K562 (cell line): ENCODE results near the gene SORBS2. TPM values are rescaled to one million over a fixed set of nuclear protein-coding genes. Genes with fewer than 3 reads are reported as not detected.

ENCODE experiments used
- BRF2 ChIP-seq: IDR thresholded peaks from 3 replicates; pipeline ENCODE4 v1.6.1; 2011; ENCODE audit warnings: borderline replicate concordance, mild to moderate bottlenecking; ENCODE audit not compliant: insufficient read length, insufficient read depth
- GTF2B ChIP-seq: IDR thresholded peaks from 2 replicates; pipeline ENCODE4 v1.6.1; 2011; ENCODE audit not compliant: insufficient read length; ENCODE audit errors: extremely low read depth
- HIVEP1 ChIP-seq: fragments of 250-450 bp; sonication (Bioruptor Pico); IDR thresholded peaks from 2 replicates; pipeline ENCODE4 v1.4.0; 2020; ENCODE audit warnings: mild to moderate bottlenecking
- ZBTB2 ChIP-seq: fragments of 450-650 bp; IDR thresholded peaks from 2 replicates; pipeline ENCODE4 v1.6.1; 2016; ENCODE audit warnings: antibody characterized with exemption
- ZKSCAN8 ChIP-seq: fragments of 200-800 bp; sonication (Bioruptor generic); IDR thresholded peaks from 2 replicates; pipeline ENCODE4 v1.6.1; 2016; ENCODE audit warnings: missing genetic modification characterization, missing compliant biosample characterization
- ZNF318 ChIP-seq, 2 experiments: fragments of 450-650 bp; IDR thresholded peaks; 2 replicates each; pipeline ENCODE4 v1.6.1; 2016; ENCODE audit warnings: mild to moderate bottlenecking in 2 of 2, borderline replicate concordance in 1 of 2, low read depth in 1 of 2, moderate library complexity in 1 of 2
- ZNF347 ChIP-seq: fragments of 450-650 bp; formaldehyde crosslinking; IDR thresholded peaks from 2 replicates; pipeline ENCODE4 v1.4.0; 2020; ENCODE audit warnings: low read depth, mild to moderate bottlenecking, moderate library complexity
- polyA plus RNA-seq, 8 experiments: library from polyadenylated mRNA; depleted of rRNA in 4 of 8; stranded (reverse) in 5 of 8; unstranded in 3 of 8; fragments of >200 nt; fragmentation: Nextera tagmentation in 2 of 8; fragmentation: Illumina TruSeq in 1 of 8; extraction: Ambion mirVana in 2 of 8; extraction: Trizol in 1 of 8; gene quantifications; 2 replicates each; pipeline versions ENCODE4 v1.2.1 to v1.2.3, GENCODE V29; 2011 to 2014; ENCODE audit warnings: inconsistent platforms in 1 of 8, missing spikeins in 1 of 8
- total RNA-seq, 7 experiments: library from RNA; depleted of rRNA in 6 of 7; stranded (reverse); fragments of >200 nt in 6 of 7; fragmentation: Illumina TruSeq in 2 of 7; extraction: Trizol in 2 of 7; gene quantifications; 2 replicates each; pipeline versions ENCODE4 v1.2.1 to v1.2.3, GENCODE V29; 2011 to 2021; ENCODE audit warnings: low replicate concordance in 1 of 7

The SORBS2 gene
- total and polyA plus RNA-seq, 9 of the 15 experiments (the other 6 are each of a cell fraction or from before 2014, with no cell fraction given) = 0.29 TPM; not detected in 8

- TF ChIP-seq GTF2B (no peak), ZBTB2 (no peak), ZNF318 (IDR thresholded peaks at IDR 0.05; ENCODE audit: borderline replicate concordance in 1 of 2, low read depth in 1 of 2) (no peak), HIVEP1 (CRISPR knock-in tag) (no peak), BRF2 (no peak), ZNF347 (CRISPR knock-in tag) (no peak), ZKSCAN8 (CRISPR knock-in tag) (no peak)
- TF ChIP-seq, all 486 proteins: peak for 0
Measured at GRCh38 chr4:185738820-185739219, 73.2 kb downstream of the SORBS2 start (continued).
